Measurements from ENCODE around the gene TMEM30B. TPM values are rescaled to one million over a fixed set of nuclear protein-coding genes. Genes with fewer than 3 reads are reported as not detected.
A peak's percentile ranks its signal among the peaks of the same experiment; 100 is the strongest.

TMEM30B gene
- total RNA-seq, 2 experiments from 2014 or later, result 1.7 to 1.8 TPM

GRCh38 chr14:61233436-61233956, 47.6 kb downstream of the TMEM30B start:
- Mint-ChIP-seq H3K4me3 (no peak overlapping the region), H3K4me1 (ENCODE audit: low read depth) (no peaks in the 10 kb centered on the region), H3K9me3 (no peaks in the 10 kb centered on the region), H3K27ac (no peak overlapping the region), H3K27me3 (peaks cover 13% of the 10 kb centered on the region), H3K36me3 (ENCODE audit: low read depth) (no peaks in the 10 kb centered on the region)
- intact Hi-C loops (cut with micrococcal nuclease), result no loop called here
- DNase-seq (no peak), ATAC-seq (peak; percentile 27)
- POLR2A ChIA-PET, result no interaction called here
- CTCF ChIA-PET, result interaction anchor here (1.2 kb wide), 1 partner anchor 52 kb away, joined by 3 read pairs; no protein-coding TSS in a partner anchor
- TF ChIP-seq CTCF (IDR thresholded peaks at IDR 0.05), result no peak

GRCh38 chr14:61231810-61232209, 49.3 kb downstream of the TMEM30B start:
- ChIA-PET CTCF (no interaction called here), POLR2A (no interaction called here)
- Mint-ChIP-seq H3K36me3 (ENCODE audit: low read depth) (no peaks in the 10 kb centered on the region), H3K27me3 (peaks cover 16% of the 10 kb centered on the region), H3K9me3 (no peaks in the 10 kb centered on the region), H3K4me3 (no peak overlapping the region), H3K4me1 (ENCODE audit: low read depth) (no peaks in the 10 kb centered on the region), H3K27ac (no peak overlapping the region)
- DNase-seq, result no peak
- TF ChIP-seq CTCF (IDR thresholded peaks at IDR 0.05), result no peak
- intact Hi-C loops (cut with micrococcal nuclease), result no loop called here
- ATAC-seq, result no peak

GRCh38 chr14:61229981-61230380, 51.2 kb downstream of the TMEM30B start:
- no peaks in the 10 kb centered on the region for H3K9me3 Mint-ChIP-seq
- CTCF ChIA-PET, result interaction anchor here (0.9 to 1.5 kb wide), 2 partner anchors 23 to 204 kb away, joined by 3 read pairs; no protein-coding TSS in a partner anchor
- no peak for TF ChIP-seq CTCF (IDR thresholded peaks at IDR 0.05)
- intact Hi-C loops (cut with micrococcal nuclease), result no loop called here
- peaks cover 16% of the 10 kb centered on the region for H3K27me3 Mint-ChIP-seq
- ATAC-seq (no peak), DNase-seq (no peak)
- no peak overlapping the region for H3K27ac Mint-ChIP-seq
- H3K4me1 Mint-ChIP-seq (ENCODE audit: low read depth), result peaks cover 2% of the 10 kb centered on the region
- POLR2A ChIA-PET, result no interaction called here
- H3K36me3 Mint-ChIP-seq (ENCODE audit: low read depth), result no peaks in the 10 kb centered on the region
- no peak overlapping the region for H3K4me3 Mint-ChIP-seq

- H3K9me3 Mint-ChIP-seq, result no peaks in the 10 kb centered on the region
- H3K27ac Mint-ChIP-seq, result no peak overlapping the region
- H3K36me3 Mint-ChIP-seq (ENCODE audit: low read depth), result no peaks in the 10 kb centered on the region
- ChIA-PET CTCF (interaction anchor here (1.5 kb wide), 1 partner anchor 204 kb away, joined by 3 read pairs; no protein-coding TSS in a partner anchor), POLR2A (no interaction called here)
- no peak for TF ChIP-seq CTCF (IDR thresholded peaks at IDR 0.05)
- peaks cover 14% of the 10 kb centered on the region for H3K27me3 Mint-ChIP-seq
- H3K4me1 Mint-ChIP-seq (ENCODE audit: low read depth), result peaks cover 2% of the 10 kb centered on the region
- intact Hi-C loops (cut with micrococcal nuclease), result no loop called here
- ATAC-seq, result no peak
- no peak for DNase-seq
- H3K4me3 Mint-ChIP-seq, result no peak overlapping the region
Measured at GRCh38 chr14:61229475-61229888, 51.7 kb downstream of the TMEM30B start.

- CTCF ChIA-PET, result no interaction called here
- H3K4me1 Mint-ChIP-seq (ENCODE audit: low read depth), result peaks cover 4% of the 10 kb centered on the region
- no peak for DNase-seq
- no peaks in the 10 kb centered on the region for H3K9me3 Mint-ChIP-seq
- H3K4me3 Mint-ChIP-seq, result no peak overlapping the region
- no peak for ATAC-seq
- no peak for TF ChIP-seq CTCF (IDR thresholded peaks at IDR 0.05)
- H3K36me3 Mint-ChIP-seq (ENCODE audit: low read depth), result no peaks in the 10 kb centered on the region
- peaks cover 20% of the 10 kb centered on the region for H3K27me3 Mint-ChIP-seq
- intact Hi-C loops (cut with micrococcal nuclease), result no loop called here
- H3K27ac Mint-ChIP-seq, result no peak overlapping the region
- POLR2A ChIA-PET, result no interaction called here
Measured at GRCh38 chr14:61227884-61228591, 53.1 kb downstream of the TMEM30B start.

All from activated CD8-positive, alpha-beta T cell treated with anti-CD3 and anti-CD28 coated beads for 36 hours (primary cell).